ENCODE data around the gene ADH4.
"Not testable (repeated sequence)": the region's sequence is repeated elsewhere in the genome, so short reads cannot be mapped to it uniquely, and the experiment has no call there.

GRCh38 chr4:99091841-99092240 is 52.3 kb downstream of the ADH4 start:
- not testable (repeated sequence) for TF ChIP-seq CTCF, POLR2AphosphoS5 (IDR thresholded peaks at IDR 0.05)
